ENCODE data around the gene DNMT1. TPM values are rescaled to one million over a fixed set of nuclear protein-coding genes. Genes with fewer than 3 reads are reported as not detected.

Gene DNMT1
- total RNA-seq, 2 donors from 2014 or later, result 57.5 to 61.2 TPM

GRCh38 chr19:10195199-10195519 lies 406 bp upstream of the DNMT1 start:
- ATAC-seq (ENCODE audit: insufficient number of reproducible peaks, low FRiP score, low read depth) (no peak), DNase-seq (ENCODE audit: low spot score) (no peak)
- H3K9me3 ChIP-seq, result no peaks in the 10 kb centered on the region
- H3K27me3 ChIP-seq (replicated peaks; ENCODE audit: insufficient read depth), result no peaks in the 10 kb centered on the region
- TF ChIP-seq, protein P1, sequence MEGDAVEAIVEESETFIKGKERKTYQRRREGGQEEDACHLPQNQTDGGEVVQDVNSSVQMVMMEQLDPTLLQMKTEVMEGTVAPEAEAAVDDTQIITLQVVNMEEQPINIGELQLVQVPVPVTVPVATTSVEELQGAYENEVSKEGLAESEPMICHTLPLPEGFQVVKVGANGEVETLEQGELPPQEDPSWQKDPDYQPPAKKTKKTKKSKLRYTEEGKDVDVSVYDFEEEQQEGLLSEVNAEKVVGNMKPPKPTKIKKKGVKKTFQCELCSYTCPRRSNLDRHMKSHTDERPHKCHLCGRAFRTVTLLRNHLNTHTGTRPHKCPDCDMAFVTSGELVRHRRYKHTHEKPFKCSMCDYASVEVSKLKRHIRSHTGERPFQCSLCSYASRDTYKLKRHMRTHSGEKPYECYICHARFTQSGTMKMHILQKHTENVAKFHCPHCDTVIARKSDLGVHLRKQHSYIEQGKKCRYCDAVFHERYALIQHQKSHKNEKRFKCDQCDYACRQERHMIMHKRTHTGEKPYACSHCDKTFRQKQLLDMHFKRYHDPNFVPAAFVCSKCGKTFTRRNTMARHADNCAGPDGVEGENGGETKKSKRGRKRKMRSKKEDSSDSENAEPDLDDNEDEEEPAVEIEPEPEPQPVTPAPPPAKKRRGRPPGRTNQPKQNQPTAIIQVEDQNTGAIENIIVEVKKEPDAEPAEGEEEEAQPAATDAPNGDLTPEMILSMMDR (IDR thresholded peaks at IDR 0.05), result no peak
- H3K4me1 ChIP-seq (ENCODE audit: control insufficient read depth in 1 of 2, low read depth in 2 of 2), result peaks cover 3 to 28% of the 10 kb centered on the region in 2 donors
- no peaks in the 10 kb centered on the region for H3K36me3 ChIP-seq
- H3K27ac ChIP-seq, result peak overlapping the region; percentile 15 to 77
- peak overlapping the region; percentile 91 for H3K4me3 ChIP-seq

DNA sequence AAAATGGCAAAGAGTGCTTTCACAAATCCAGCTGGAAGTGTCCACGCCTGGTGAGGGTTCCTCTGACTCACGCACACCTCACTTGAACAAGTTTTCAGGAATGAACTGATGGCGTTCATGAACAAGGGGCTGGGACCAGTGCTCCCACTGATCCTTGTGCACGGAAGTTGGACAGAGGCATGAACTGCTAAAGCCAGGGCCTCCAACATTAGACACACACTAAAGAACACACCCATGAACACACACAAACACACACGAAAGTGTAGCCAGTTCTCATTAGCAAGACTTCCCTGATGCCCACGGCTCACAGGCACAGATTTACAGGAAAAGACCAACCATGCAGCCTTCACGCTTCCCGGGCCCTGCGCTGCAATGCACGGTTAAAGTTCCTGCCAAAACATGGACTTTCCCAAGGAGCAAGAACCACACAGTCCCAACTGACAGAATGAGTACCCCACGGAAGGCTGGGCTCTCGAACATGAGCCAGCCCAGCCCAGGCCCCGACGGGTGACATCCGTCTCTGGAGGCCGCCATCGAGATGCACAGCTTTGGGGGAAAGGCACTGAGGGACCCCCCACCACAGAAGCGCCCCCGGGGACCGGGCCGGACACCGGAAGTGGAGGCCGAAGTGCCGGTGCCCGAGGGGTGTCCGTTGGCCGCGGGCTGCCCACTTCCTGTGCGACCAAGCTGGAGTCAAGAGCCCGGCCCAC lies 808 bp downstream of the DNMT1 start:
- H3K27me3 ChIP-seq (replicated peaks; ENCODE audit: insufficient read depth), result no peaks in the 10 kb centered on the region
- H3K4me3 ChIP-seq, result peak overlapping the region; percentile 91
- no peak for DNase-seq (ENCODE audit: low spot score)
- TF ChIP-seq, protein P1 (IDR thresholded peaks at IDR 0.05), result no peak
- H3K36me3 ChIP-seq, result no peaks in the 10 kb centered on the region
- H3K9me3 ChIP-seq, result no peaks in the 10 kb centered on the region
- ATAC-seq (ENCODE audit: insufficient number of reproducible peaks, low FRiP score, low read depth), result no peak
- peaks cover 3 to 28% of the 10 kb centered on the region in 2 donors for H3K4me1 ChIP-seq (ENCODE audit: control insufficient read depth in 1 of 2, low read depth in 2 of 2)
- peak overlapping the region; percentile 77 to 85 for H3K27ac ChIP-seq

GRCh38 chr19:10192922-10193321 lies 1.8 kb downstream of the DNMT1 start:
- no peak overlapping the region for H3K27ac ChIP-seq
- TF ChIP-seq, protein P1 (IDR thresholded peaks at IDR 0.05), result no peak
- no peaks in the 10 kb centered on the region for H3K27me3 ChIP-seq (replicated peaks; ENCODE audit: insufficient read depth)
- H3K36me3 ChIP-seq, result no peaks in the 10 kb centered on the region
- ATAC-seq (ENCODE audit: insufficient number of reproducible peaks, low FRiP score, low read depth) (no peak), DNase-seq (ENCODE audit: low spot score) (no peak)
- H3K4me1 ChIP-seq (ENCODE audit: control insufficient read depth in 1 of 2, low read depth in 2 of 2), result peaks cover 3 to 28% of the 10 kb centered on the region in 2 donors
- no peaks in the 10 kb centered on the region for H3K9me3 ChIP-seq
- H3K4me3 ChIP-seq, result no peak overlapping the region

DNA sequence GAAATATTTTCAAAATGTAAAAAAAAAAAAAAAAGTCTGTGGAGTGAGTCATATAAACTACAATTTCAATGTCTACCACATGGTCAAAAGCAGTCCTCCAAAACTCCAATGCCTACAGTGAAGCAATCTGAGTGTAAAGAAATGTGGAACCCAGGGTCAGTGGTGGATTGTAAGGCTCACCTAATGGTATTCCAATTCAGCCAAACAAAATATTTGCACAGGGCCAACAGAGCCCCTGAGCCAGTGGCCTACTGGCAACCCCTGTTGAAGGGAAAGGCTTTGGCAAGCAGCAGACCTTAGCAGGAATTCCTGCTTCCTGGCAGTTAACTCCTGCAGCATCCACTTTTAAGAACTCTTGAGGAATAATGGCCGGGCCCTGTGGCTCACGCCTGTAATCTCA lies 3.4 kb downstream of the DNMT1 start:
- H3K27me3 ChIP-seq (replicated peaks; ENCODE audit: insufficient read depth), result no peaks in the 10 kb centered on the region
- H3K4me3 ChIP-seq, result no peak overlapping the region
- no peak for DNase-seq (ENCODE audit: low spot score)
- no peaks in the 10 kb centered on the region for H3K36me3 ChIP-seq
- TF ChIP-seq, protein P1 (IDR thresholded peaks at IDR 0.05), result no peak
- no peak for ATAC-seq (ENCODE audit: insufficient number of reproducible peaks, low FRiP score, low read depth)
- no peaks in the 10 kb centered on the region for H3K9me3 ChIP-seq
- H3K27ac ChIP-seq, result no peak overlapping the region
- H3K4me1 ChIP-seq (ENCODE audit: control insufficient read depth in 1 of 2, low read depth in 2 of 2), result peaks cover 3 to 28% of the 10 kb centered on the region in 2 donors

DNA sequence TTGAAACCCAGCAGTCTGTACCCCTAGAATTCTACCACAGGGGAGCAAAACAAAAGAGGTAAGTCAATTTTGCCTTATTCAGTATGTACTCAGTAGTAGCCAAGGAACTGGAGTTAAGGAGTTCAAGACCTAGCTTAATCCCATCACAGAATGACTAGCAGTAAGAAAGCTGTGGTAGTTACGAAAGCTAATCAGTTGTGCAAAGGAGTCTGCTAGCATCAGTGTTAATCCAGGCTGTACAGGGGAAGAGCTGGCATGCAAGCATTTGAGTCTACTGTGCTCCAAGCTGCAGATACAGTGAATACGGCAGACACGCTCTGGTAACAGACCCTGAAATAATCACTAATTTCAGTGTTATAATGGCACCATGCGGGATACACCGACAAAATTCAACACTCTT lies 4.7 kb downstream of the DNMT1 start:
- Histone ChIP-seq H3K36me3 (no peaks in the 10 kb centered on the region), H3K4me3 (no peak overlapping the region), H3K27me3 (replicated peaks; ENCODE audit: insufficient read depth) (no peaks in the 10 kb centered on the region), H3K9me3 (no peaks in the 10 kb centered on the region), H3K27ac (no peak overlapping the region), H3K4me1 (ENCODE audit: control insufficient read depth in 1 of 2, low read depth in 2 of 2) (peaks cover 3 to 22% of the 10 kb centered on the region in 2 donors)
- no peak for ATAC-seq (ENCODE audit: insufficient number of reproducible peaks, low FRiP score, low read depth)
- TF ChIP-seq, protein P1 (IDR thresholded peaks at IDR 0.05), result no peak
- no peak for DNase-seq (ENCODE audit: low spot score)

Data from thoracic aorta (tissue), 2 donors.